ENCODE results near the gene TMEM247.
A peak's percentile ranks its signal among the peaks of the same experiment; 100 is the strongest.
"Not testable (repeated sequence)": the region's sequence is repeated elsewhere in the genome, so short reads cannot be mapped to it uniquely, and the experiment has no call there.

TMEM247 gene

GRCh38 chr2:46458763-46459500, 20.4 kb upstream of the TMEM247 start:
- DNase-seq (ENCODE audit: low read depth) = no peak

GRCh38 chr2:46459694-46460093, 19.7 kb upstream of the TMEM247 start:
- no peak for DNase-seq (ENCODE audit: low read depth)

- DNase-seq (ENCODE audit: low read depth) = no peak
Observed at GRCh38 chr2:46460241-46460921, 19.0 kb upstream of the TMEM247 start.

GRCh38 chr2:46461011-46461674, 18.2 kb upstream of the TMEM247 start:
- DNase-seq (ENCODE audit: low read depth) = peak; percentile 43

- no peak for DNase-seq (ENCODE audit: low read depth)
Observed at GRCh38 chr2:46461709-46462171, 17.6 kb upstream of the TMEM247 start.

- no peak for DNase-seq (ENCODE audit: low read depth)
Observed at GRCh38 chr2:46462936-46463335, 16.4 kb upstream of the TMEM247 start.

- DNase-seq (ENCODE audit: low read depth) = no peak
Observed at GRCh38 chr2:46469116-46469515, 10.2 kb upstream of the TMEM247 start.

- no peak for DNase-seq (ENCODE audit: low read depth)
Observed at GRCh38 chr2:46469700-46470099, 9.7 kb upstream of the TMEM247 start.

- no peak for DNase-seq (ENCODE audit: low read depth)
Observed at GRCh38 chr2:46470114-46470628, 9.2 kb upstream of the TMEM247 start.

GRCh38 chr2:46471019-46471583, 8.3 kb upstream of the TMEM247 start:
- no peak for DNase-seq (ENCODE audit: low read depth)

- no peak for DNase-seq (ENCODE audit: low read depth)
Observed at GRCh38 chr2:46471697-46472096, 7.7 kb upstream of the TMEM247 start.

- DNase-seq (ENCODE audit: low read depth) = not testable (repeated sequence)
Observed at GRCh38 chr2:46472165-46472564, 7.2 kb upstream of the TMEM247 start.

- not testable (repeated sequence) for DNase-seq (ENCODE audit: low read depth)
Observed at GRCh38 chr2:46477462-46477861, 1.9 kb upstream of the TMEM247 start.

GRCh38 chr2:46477925-46478324, 1.4 kb upstream of the TMEM247 start:
- no peak for DNase-seq (ENCODE audit: low read depth)

GRCh38 chr2:46480562-46480961, 1.2 kb downstream of the TMEM247 start:
- DNase-seq (ENCODE audit: low read depth) = no peak

- DNase-seq (ENCODE audit: low read depth) = no peak
Observed at GRCh38 chr2:46481198-46482193, 2.1 kb downstream of the TMEM247 start.

- no peak for DNase-seq (ENCODE audit: low read depth)
Observed at GRCh38 chr2:46482490-46482889, 3.1 kb downstream of the TMEM247 start.

GRCh38 chr2:46485002-46485401, 5.6 kb downstream of the TMEM247 start:
- DNase-seq (ENCODE audit: low read depth) = no peak

- no peak for DNase-seq (ENCODE audit: low read depth)
Observed at GRCh38 chr2:46486436-46486835, 7.1 kb downstream of the TMEM247 start.

- DNase-seq (ENCODE audit: low read depth) = peak; percentile 44
Observed at GRCh38 chr2:46487667-46488335, 8.4 kb downstream of the TMEM247 start.

- no peak for DNase-seq (ENCODE audit: low read depth)
Observed at GRCh38 chr2:46488389-46488788, 9.0 kb downstream of the TMEM247 start.

All from fibroblast of the conjunctiva (primary cell).